GM10266 (cell line): ENCODE data around the gene RPS2.

Experiments
- DNase-seq: peaks from one replicate; pipeline ENCODE4 v3.0.0; 2012; ENCODE audit errors: extremely low spot score
- TF ChIP-seq, protein P1 (sequence below): IDR thresholded peaks from 2 replicates; pipeline ENCODE4 v1.5.1; 2012; ENCODE audit warnings: mild to moderate bottlenecking, low read depth; ENCODE audit not compliant: control insufficient read depth, insufficient read depth; ENCODE audit errors: missing control alignments

RPS2 gene

DNA sequence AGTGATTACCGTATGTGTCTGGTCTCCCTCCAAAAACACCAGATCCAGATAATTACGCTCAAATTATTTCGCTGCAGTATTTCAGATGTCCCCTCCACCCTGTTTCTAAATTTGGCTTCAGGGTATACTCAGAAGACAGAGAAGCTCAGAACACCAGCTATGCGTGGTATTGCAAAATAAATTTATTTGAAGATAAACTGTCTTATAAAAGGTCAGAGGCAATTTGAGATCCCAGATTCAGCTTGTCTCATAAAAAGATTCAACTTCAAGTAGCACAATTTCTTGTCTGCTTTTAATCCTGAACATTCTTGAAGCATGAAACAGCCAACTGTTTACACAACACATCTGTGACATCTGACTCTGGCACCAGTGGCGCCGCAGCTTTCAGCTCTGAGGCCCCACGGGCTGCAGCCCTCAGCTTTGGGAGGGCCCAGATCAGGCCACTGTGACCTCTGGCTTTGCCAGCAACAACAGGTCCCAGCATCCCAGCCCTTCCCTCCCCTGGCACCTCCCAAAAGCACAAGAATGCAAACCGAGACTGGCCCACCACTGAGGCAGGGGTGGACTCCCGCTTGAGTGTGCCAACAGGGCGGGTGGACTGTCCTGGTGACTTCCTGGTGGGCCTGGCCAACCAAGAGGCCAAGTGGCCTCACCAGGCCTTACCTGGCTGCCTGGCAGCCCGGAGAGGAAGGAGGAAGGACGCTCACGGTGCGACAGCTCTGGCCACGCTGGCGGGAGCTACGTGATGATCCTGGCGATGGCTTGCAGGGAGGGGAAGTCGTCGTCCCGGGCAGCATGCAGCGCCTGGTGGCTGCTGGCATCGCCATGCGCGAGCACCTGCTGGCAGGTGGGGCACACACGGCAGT is 33.1 kb upstream of the RPS2 start:
- no peak for DNase-seq
- TF ChIP-seq, protein P1, sequence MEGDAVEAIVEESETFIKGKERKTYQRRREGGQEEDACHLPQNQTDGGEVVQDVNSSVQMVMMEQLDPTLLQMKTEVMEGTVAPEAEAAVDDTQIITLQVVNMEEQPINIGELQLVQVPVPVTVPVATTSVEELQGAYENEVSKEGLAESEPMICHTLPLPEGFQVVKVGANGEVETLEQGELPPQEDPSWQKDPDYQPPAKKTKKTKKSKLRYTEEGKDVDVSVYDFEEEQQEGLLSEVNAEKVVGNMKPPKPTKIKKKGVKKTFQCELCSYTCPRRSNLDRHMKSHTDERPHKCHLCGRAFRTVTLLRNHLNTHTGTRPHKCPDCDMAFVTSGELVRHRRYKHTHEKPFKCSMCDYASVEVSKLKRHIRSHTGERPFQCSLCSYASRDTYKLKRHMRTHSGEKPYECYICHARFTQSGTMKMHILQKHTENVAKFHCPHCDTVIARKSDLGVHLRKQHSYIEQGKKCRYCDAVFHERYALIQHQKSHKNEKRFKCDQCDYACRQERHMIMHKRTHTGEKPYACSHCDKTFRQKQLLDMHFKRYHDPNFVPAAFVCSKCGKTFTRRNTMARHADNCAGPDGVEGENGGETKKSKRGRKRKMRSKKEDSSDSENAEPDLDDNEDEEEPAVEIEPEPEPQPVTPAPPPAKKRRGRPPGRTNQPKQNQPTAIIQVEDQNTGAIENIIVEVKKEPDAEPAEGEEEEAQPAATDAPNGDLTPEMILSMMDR, result no peak

DNA sequence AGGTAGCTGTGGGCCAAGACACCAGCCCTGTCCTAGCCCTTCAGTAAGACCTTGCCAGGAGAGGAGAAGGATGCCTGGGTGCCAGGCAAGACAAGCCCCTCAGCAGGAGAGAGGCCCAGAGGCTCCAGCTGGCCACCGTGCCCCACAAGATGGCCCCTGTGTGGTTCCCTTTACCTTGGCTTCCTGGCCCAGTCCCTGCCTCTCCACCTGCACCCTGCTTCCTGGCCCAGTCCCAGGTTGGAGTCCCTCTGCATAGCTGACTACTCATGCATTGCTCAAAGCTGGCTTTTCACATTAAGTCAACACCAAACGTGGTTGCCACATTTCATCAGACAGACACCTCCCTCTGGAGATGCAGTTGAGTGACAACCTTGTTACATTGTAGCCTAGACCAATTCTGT is 29.1 kb upstream of the RPS2 start:
- no peak for DNase-seq
- TF ChIP-seq, protein P1, result no peak

DNA sequence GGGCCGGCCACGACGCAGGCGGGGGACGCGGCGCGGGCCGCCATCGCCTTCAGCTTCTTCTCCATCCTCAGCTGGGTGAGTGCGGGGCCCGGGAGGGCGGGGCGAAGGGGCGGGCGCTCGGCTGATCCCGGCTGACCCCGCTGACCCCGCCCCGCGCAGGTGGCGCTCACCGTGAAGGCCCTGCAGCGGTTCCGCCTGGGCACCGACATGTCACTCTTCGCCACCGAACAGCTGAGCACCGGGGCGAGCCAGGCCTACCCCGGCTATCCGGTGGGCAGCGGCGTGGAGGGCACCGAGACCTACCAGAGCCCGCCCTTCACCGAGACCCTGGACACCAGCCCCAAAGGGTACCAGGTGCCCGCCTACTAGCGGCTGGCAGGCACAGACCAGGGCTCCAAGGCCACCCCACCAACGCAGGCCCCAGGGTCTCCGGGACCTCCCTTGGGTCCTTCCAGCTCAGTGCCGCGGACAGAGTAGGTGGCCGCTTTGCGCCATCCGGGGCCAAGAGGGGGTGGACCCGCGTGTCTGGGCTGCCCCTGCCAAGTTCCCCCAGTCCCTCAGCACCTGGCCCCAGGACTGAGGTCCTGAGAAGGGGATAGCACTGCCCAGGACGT is 28.2 kb upstream of the RPS2 start:
- TF ChIP-seq, protein P1, result no peak
- DNase-seq, result no peak

DNA sequence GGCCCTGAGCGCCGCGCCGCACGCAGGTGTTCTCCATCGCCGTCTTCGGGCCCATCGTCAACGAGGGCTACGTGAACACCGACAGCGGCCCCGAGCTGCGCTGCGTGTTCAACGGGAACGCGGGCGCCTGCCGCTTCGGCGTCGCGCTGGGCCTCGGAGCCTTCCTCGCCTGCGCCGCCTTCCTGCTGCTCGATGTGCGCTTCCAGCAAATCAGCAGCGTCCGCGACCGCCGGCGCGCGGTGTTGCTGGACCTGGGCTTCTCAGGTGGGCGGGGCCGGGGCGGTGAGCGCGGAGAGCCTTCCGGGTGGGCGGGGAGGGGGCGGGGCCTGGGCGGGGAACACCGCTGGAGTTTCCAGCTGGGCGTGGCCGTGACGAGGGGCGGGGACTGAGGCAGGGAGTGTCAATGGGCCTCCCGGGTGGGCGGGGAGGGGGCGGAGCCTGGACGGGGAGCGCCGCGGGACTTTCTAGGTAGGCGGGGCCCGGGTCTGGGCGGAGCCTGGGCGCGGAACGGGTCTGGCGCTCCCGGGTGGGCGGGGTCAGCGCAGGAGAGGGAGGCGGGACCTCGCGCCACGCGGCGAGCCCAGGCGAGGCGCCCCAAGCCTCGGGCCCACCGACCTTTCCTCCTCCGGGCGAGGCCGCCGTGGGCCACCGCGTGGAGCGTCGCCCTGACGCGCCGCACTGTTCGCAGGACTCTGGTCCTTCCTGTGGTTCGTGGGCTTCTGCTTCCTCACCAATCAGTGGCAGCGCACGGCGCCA is 27.5 kb upstream of the RPS2 start:
- peak; percentile 100 for DNase-seq
- TF ChIP-seq, protein P1, result no peak

DNA sequence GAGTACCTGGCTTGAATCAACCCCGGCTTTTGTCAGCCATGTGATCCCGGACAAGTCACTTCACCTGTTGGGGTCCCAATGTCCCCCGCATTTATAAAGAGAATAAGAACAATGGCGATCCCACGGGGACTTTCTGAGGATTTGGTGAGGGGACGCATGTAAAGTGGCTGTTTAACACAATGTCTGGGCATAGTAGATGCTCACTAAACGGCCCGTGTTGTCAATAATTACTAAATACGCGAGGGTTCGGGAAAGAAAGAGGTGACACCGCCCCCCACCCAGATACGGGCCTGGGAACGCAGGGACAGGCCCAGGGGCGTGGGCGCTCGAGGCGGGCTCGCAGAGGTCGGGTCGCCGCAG is 26.9 kb upstream of the RPS2 start:
- TF ChIP-seq, protein P1, result no peak
- no peak for DNase-seq

DNA sequence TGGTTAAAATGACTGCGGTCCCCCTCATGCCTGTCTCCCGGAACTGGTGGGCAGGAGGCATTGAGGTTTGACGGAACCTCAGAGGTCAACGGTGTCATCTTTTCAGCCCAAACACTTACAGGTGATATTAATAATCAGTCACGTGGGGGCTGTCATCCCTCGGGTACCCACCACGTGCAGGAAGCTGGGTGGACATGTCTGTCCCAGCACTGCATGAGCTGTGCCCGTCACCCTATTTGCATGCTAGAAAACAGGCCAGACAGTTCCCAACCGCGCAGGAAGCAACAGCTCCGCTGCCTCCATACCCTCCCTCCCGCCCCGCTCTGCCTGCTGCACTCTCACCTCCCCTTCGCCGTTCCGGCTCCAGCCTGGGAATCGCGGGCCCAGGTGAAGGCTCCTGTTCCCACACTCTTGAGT is 26.5 kb upstream of the RPS2 start:
- peak; percentile 74 for DNase-seq
- TF ChIP-seq, protein P1, result no peak
